Heart right ventricle (tissue), 16 donors: ENCODE measurements around the gene FAM168A. TPM values are rescaled to one million over a fixed set of nuclear protein-coding genes. Genes with fewer than 3 reads are reported as not detected.

ENCODE experiments used
- ATAC-seq, 8 donors: fragments of 200-7000 bp; cut with Tn5 transposase; one replicate each; pipeline ENCODE4 v1.9.1; 2020; ENCODE audit warnings: mild to moderate bottlenecking in 8 of 8, moderate library complexity in 8 of 8, moderate number of reproducible peaks in 1 of 8
- DNase-seq, 2 donors: peaks; one replicate each; pipeline ENCODE4 v3.0.0-alpha.2; 2020
- H3K27ac ChIP-seq, 10 donors: fragments of 200-600 bp; sonication (generic) in 2 of 10; one replicate each; pipeline versions ENCODE4 v1.5.0 to v1.8.0; 2020 to 2022; ENCODE audit warnings: mild to moderate bottlenecking in 3 of 10
- H3K27me3 ChIP-seq, 7 donors: fragments of 200-600 bp; one replicate each; pipeline ENCODE4 v1.8.0; 2021 to 2022; ENCODE audit warnings: mild to moderate bottlenecking in 2 of 7
- H3K36me3 ChIP-seq, 9 donors: fragments of 200-600 bp; sonication (generic) in 1 of 9; one replicate each; pipeline versions ENCODE4 v1.5.0 to v1.8.0; 2020 to 2022; ENCODE audit warnings: mild to moderate bottlenecking in 2 of 9
- H3K4me1 ChIP-seq, 9 donors: fragments of 200-600 bp; sonication (generic) in 1 of 9; one replicate each; pipeline versions ENCODE4 v1.5.0 to v1.8.0; 2020 to 2022; ENCODE audit warnings: mild to moderate bottlenecking in 4 of 9
- H3K4me3 ChIP-seq, 10 donors: fragments of 200-600 bp; sonication (generic) in 2 of 10; one replicate each; pipeline versions ENCODE4 v1.5.0 to v1.8.0; 2020 to 2022; ENCODE audit warnings: mild to moderate bottlenecking in 7 of 10, moderate library complexity in 2 of 10
- H3K9me3 ChIP-seq, 11 donors: fragments of 200-600 bp in 10 of 11; sonication (generic) in 2 of 11; one replicate each; pipeline versions ENCODE4 v1.5.0 to v1.8.0; 2013 to 2022; ENCODE audit warnings: mild to moderate bottlenecking in 2 of 11, control low read depth in 1 of 11, moderate library complexity in 1 of 11
- WGBS, 2 donors: extraction: QIAGEN DNeasy Blood & Tissue Kit; methylation state at CpG; one replicate each; pipeline ENCODE4 v1.1.7; 2013; ENCODE audit warnings: inconsistent platforms in 1 of 2; 5-methylcytosine and 5-hydroxymethylcytosine counted together
- intact Hi-C, 10 donors: fragments of 100-400 bp; cut with DNase I; formaldehyde crosslinking; loops; one replicate each; pipeline versions ENCODE4 v1.11.1 to v1.14.2; 2022
- polyA plus RNA-seq, 2 donors: library from polyadenylated mRNA; stranded (reverse); fragments of 200-250 nt; gene quantifications; one replicate each; pipeline ENCODE4 v1.2.3, GENCODE V29; 2013
- total RNA-seq, 10 donors: library from RNA; stranded (reverse); fragmentation: NEBNext Ultra II Directional in 3 of 10; extraction: Animal tissue kit (Norgen Biotek cat#: 25700) in 3 of 10; gene quantifications; one replicate each; pipeline versions ENCODE4 v1.2.1 to v1.2.4, GENCODE V29; 2021 to 2023
- TF ChIP-seq, protein P1 (sequence below), 9 donors: fragments of 200-600 bp; sonication (generic) in 2 of 9; IDR thresholded peaks; one replicate each; pipeline versions ENCODE4 v1.5.0 to v1.8.0; 2021 to 2022; ENCODE audit warnings: antibody characterized with exemption in 9 of 9, mild to moderate bottlenecking in 5 of 9, moderate library complexity in 1 of 9
- donor health status: Arrhythmogenic right ventricular cardiomyopathy.
- donor health status: ischemic (EF 13 %, LVEDD 7.1; RV severe dilation, severe dysfunction).
- donor health status: healthy with polysubstance abuse.
- donor health status: DM: no; HTN: yes; CAD: no.
- donor health status: DM: no; HTN: no; CAD: no.
- donor health status: ischemic (EF 25% LVEDD 6.9; RV normal size, moderate dysfunction).
- donor health status: ischemic (EF 25% LVEDD 5.7; RV mildly dilated, moderate dysfunction).
- donor health status: healthy.
- donor health status: DM: yes; HTN: yes; CAD: no.
- donor health status: Ischemic cardiomyopathy.
- donor health status: ischemic (EF 35%, LVEDD 5.7; RV mildly dilated, moderate dysfunction).
- donor health status: nonischemic (EF 11% LVEDD 7.7; RV severe dilation, severe dysfunction).
- donor health status: DM: yes; HTN: yes; CAD: no.
- donor health status: PGD.
- donor health status: ischemic (EF 29% LVEDD 5.4; RV normal size, mild dysfunction).
- donor health status: nonischemic (EF 23%, LVEDD 6.1; RV moderate dilation, normal function).

FAM168A gene
- total and polyA plus RNA-seq, 12 donors: 7.9 to 37.1 (median 31.8) TPM

GRCh38 chr11:73431396-73431795 lies 166.5 kb downstream of the FAM168A start:
- no peak overlapping the region for H3K27ac ChIP-seq
- TF ChIP-seq, protein P1, sequence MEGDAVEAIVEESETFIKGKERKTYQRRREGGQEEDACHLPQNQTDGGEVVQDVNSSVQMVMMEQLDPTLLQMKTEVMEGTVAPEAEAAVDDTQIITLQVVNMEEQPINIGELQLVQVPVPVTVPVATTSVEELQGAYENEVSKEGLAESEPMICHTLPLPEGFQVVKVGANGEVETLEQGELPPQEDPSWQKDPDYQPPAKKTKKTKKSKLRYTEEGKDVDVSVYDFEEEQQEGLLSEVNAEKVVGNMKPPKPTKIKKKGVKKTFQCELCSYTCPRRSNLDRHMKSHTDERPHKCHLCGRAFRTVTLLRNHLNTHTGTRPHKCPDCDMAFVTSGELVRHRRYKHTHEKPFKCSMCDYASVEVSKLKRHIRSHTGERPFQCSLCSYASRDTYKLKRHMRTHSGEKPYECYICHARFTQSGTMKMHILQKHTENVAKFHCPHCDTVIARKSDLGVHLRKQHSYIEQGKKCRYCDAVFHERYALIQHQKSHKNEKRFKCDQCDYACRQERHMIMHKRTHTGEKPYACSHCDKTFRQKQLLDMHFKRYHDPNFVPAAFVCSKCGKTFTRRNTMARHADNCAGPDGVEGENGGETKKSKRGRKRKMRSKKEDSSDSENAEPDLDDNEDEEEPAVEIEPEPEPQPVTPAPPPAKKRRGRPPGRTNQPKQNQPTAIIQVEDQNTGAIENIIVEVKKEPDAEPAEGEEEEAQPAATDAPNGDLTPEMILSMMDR (IDR thresholded peaks at IDR 0.05): no peak
- H3K4me1 ChIP-seq: peaks cover 0 to 24% (median 14%) of the 10 kb centered on the region in 9 donors
- no peak overlapping the region for H3K4me3 ChIP-seq
- intact Hi-C loops: no loop called here
- H3K36me3 ChIP-seq: peaks cover 0 to 8% (median 0%) of the 10 kb centered on the region in 9 donors
- 91 to 95% methylated on average over 5 of the region's 5 CpGs for WGBS, 2 donors
- ATAC-seq: no peak
- no peaks in the 10 kb centered on the region for H3K9me3 ChIP-seq
- no peak for DNase-seq
- no peaks in the 10 kb centered on the region for H3K27me3 ChIP-seq

DNA sequence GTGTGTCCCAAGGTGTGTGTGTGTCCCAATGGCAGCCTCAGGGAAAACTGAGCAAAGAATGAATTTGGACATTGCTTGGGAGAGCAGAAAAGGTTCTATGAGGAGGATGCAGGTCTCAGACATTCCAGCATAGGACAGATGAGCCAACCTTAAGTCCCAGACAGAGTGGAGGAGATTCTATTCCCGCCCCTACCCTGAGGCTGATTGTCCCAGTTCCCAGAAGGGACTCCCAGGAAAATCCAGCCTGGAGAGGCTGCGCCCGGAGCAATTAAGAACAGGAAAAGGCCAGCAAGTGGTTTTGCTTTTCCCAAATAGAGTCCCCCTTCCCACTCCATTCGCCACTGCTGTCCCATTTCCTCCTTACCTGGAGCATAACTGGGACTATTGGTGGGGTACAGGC lies 167.6 kb downstream of the FAM168A start:
- intact Hi-C loops: no loop called here
- 86 to 92% methylated on average over 4 of the region's 4 CpGs for WGBS, 2 donors
- Histone ChIP-seq H3K9me3 (no peaks in the 10 kb centered on the region), H3K27ac (no peak overlapping the region), H3K27me3 (no peaks in the 10 kb centered on the region), H3K4me3 (no peak overlapping the region), H3K36me3 (peaks cover 0 to 8% (median 0%) of the 10 kb centered on the region in 9 donors), H3K4me1 (peaks cover 0 to 25% (median 15%) of the 10 kb centered on the region in 9 donors)
- no peak for DNase-seq
- ATAC-seq: no peak
- TF ChIP-seq, protein P1 (IDR thresholded peaks at IDR 0.05): no peak

GRCh38 chr11:73429121-73429750 lies 168.7 kb downstream of the FAM168A start:
- TF ChIP-seq, protein P1 (IDR thresholded peaks at IDR 0.05): no peak

GRCh38 chr11:73428699-73429098 lies 169.2 kb downstream of the FAM168A start:
- TF ChIP-seq, protein P1 (IDR thresholded peaks at IDR 0.05): no peak
- ATAC-seq: no peak
- Histone ChIP-seq H3K27me3 (no peaks in the 10 kb centered on the region), H3K4me3 (no peak overlapping the region), H3K36me3 (peaks cover 0 to 8% (median 0%) of the 10 kb centered on the region in 9 donors), H3K27ac (no peak overlapping the region), H3K9me3 (no peaks in the 10 kb centered on the region), H3K4me1 (peaks cover 0 to 34% (median 22%) of the 10 kb centered on the region in 9 donors)
- DNase-seq: no peak
- intact Hi-C loops: no loop called here

More at GRCh38 chr11:73429121-73429750, 168.7 kb downstream of the FAM168A start:
- peaks cover 0 to 8% (median 0%) of the 10 kb centered on the region in 9 donors for H3K36me3 ChIP-seq
- intact Hi-C loops: no loop called here
- H3K4me1 ChIP-seq: peaks cover 0 to 33% (median 22%) of the 10 kb centered on the region in 9 donors
- no peak overlapping the region for H3K4me3 ChIP-seq
- no peaks in the 10 kb centered on the region for H3K9me3 ChIP-seq
- no peaks in the 10 kb centered on the region for H3K27me3 ChIP-seq
- DNase-seq (no peak), ATAC-seq (no peak)
- WGBS, 2 donors: 80 to 86% methylated on average over 5 of the region's 5 CpGs
- H3K27ac ChIP-seq: no peak overlapping the region
